ENCODE measurements around the gene EVI2B.

DNA sequence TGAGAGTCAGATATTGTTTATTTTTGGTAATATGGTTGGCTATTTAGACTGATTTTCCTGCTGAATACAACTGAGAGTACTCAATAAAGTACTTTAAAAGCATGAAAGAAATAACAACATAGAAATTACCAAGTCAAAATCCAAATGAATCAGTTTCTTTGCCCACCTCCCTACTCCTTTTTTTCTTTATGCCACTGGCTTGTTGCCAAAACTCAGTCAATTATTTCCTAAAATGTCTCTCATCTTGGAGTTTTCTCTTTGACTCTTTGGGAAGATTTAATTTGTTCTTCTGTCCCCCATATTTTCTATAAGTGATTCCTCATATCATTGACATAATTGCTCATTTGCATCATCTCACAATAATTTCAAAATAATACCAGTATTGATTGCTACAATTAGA lies 14.2 kb downstream of the EVI2B start:
- TF ChIP-seq POLR2AphosphoS5 (IDR thresholded peaks at IDR 0.05): no peak
- TF ChIP-seq, protein P1, sequence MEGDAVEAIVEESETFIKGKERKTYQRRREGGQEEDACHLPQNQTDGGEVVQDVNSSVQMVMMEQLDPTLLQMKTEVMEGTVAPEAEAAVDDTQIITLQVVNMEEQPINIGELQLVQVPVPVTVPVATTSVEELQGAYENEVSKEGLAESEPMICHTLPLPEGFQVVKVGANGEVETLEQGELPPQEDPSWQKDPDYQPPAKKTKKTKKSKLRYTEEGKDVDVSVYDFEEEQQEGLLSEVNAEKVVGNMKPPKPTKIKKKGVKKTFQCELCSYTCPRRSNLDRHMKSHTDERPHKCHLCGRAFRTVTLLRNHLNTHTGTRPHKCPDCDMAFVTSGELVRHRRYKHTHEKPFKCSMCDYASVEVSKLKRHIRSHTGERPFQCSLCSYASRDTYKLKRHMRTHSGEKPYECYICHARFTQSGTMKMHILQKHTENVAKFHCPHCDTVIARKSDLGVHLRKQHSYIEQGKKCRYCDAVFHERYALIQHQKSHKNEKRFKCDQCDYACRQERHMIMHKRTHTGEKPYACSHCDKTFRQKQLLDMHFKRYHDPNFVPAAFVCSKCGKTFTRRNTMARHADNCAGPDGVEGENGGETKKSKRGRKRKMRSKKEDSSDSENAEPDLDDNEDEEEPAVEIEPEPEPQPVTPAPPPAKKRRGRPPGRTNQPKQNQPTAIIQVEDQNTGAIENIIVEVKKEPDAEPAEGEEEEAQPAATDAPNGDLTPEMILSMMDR (IDR thresholded peaks at IDR 0.05): no peak

Data from transverse colon (tissue), 4 donors.